NCI-H1105 (cell line): ENCODE results near the gene TMA16.
"Not testable (repeated sequence)": the region's sequence is repeated elsewhere in the genome, so short reads cannot be mapped to it uniquely, and the experiment has no call there.

ENCODE experiments used
- DNase-seq: peaks from one replicate; lab custom pipeline; 2025; lab: John Stamatoyannopoulos, UW

The TMA16 gene

DNA sequence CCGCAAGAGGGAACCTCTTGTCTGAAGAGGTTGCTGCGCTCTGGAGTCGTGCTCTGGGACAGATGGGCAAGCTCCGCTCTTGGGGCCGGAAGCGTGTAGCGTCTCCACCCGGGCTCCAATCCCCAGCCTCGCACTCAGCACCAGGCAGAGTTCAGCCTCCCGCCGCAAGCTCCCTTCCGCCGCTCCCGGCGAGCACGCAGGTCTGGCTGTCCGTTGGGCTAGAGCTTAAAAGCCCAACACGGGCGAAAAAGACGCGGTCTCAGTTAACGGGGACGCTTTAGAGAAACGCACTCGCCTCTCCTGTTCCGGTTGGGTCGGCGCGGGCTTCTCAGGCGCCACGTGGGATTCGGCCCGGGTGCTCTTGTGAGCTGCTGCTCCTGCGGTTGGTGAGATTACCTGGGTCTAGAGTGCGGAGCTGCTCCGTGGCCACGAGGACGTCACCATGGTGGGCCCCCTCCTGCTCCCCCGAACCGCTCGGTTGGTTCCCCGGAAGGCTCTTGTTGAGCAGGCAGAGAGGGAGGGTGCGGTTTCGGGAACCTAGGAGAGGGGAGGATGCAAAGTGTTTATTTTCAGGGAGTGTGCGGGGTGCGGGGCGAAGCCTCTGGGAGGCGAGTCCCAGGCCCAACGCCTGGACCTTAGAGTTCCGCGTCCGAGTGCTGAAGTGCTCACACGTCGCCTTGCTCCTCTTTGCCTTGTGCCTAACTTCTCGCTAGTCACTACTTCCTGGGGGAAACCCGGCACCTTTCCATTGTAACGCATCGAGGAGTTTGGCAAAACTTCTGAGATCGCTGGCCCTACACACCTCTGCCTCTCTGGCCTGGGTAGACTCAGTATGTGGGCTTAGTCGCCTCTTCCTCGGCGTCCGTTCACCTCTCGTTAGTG lies at the start of gene TMA16:
Gene TMA16, plus strand, starts transcription at position 331 of the 882 bp plus-strand sequence. Its CDS starts 112 bp downstream, at position 443.
- peak; percentile 77 for DNase-seq

DNA sequence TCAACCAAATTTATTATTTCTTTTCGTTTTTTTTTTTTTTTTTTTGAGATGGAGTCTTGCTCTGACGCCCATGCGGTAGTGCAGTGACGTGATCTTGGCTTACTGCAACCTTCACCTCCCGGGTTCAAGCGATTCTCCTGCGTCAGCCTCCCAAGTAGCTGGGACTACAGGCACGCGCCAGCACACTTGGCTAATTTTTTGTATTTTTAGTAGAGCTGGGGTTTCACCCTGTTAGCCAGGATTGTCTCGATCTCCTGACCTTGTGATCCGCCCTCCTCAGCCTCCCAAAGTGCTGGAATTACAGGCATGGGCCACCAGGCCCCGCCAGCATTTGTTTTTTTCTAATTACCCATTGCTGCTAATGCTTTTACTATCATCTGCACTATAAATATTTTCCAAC lies 47.5 kb upstream of the TMA16 start:
- DNase-seq, result not testable (repeated sequence)

DNA sequence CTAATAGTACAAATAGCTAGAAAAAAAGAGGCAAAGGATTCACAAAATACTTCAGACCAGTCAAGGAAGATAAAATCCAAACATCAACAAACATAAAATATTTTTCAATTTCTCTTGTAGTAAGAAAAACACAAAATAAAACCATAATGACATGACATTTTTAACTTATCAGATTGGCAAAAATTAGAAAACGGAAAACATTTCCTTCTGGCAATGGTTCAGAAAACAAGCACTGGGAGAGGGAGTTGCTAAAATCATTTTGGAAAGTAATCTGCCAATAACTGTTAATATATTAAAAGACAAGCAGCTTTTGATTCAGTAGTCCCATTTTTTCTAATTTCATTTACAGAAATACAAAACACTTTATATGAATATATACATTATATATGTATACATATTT lies 47.0 kb upstream of the TMA16 start:
- DNase-seq, result no peak

DNA sequence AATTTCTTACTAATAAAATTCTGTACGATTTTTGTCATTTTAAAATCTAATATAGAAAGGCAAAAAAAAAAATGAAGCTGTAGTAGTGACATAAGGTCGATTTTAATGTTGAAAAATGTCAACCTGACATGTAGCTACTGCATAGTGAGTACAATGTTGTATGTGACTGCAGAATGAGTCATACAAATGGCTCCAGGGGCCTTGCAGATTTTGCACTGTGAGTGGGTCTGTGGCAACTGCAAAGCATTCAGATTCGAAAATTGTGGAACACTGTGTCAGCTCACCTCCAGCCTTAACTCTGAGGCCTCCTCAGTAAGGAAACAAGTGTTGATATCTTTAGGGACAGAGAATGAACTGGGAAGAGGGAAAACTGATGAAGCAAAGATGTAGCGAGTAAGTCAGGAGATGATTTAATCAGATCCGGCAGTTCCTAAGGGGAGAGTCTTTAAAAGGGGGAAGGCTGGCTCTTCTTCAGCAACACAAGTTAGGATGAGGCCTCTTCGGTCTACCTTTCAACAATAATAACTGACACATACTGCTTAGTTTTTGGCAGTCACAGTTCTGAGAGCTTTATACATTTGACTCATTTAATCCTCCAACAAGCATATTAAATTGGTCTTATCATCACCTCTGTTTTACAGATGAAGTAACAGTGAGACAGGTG lies 45.8 kb upstream of the TMA16 start:
- no peak for DNase-seq

DNA sequence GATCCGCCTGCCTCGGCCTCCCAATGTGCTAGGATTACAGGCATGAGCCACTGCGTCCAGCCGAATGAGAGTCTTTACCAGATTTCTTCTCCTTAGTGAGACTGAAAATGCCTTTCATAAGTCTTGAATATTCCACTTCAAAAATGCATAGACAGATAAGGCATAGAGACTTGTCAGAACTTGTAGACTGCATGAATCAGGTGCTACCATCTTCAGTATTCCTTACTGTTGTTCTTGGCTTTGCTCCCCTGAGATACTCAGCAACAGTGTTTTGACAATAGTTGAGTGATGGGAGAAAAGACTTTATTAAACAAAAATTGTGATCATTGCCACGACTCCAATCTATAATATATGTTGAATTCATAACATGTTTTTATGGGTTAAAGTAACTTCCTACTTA lies 31.9 kb upstream of the TMA16 start:
- no peak for DNase-seq

DNA sequence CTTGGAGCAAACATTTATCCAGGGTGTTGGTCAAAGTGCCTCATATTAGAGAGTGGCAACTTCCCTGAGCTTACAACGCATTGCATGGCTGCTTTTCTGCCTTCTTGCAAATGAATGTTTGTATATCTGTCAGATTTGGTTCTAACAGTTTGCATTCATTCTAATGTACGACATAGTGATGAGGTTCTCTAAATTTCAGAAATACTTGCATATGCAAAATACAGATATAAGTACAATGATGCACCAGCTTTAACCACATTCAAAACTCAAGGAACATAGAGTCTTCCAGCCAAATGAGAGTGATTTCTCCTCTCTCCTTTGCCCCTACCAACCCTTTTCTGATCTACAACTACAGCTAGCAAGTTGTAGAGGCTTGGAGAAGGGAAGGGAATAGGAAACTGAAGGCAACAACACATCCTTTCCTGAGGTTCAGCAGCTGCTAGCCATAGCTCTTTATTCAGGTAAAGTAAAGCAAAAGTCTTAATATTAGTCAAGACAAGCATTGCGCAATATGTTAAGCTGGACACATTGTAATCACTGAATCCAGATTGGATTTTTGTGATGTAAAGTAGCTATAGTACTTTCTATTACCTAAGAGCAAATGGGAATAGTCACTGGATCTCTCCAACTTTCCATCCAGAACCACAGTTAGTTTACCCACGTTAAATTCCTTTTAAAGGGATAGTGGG lies 27.3 kb upstream of the TMA16 start:
- DNase-seq, result no peak

DNA sequence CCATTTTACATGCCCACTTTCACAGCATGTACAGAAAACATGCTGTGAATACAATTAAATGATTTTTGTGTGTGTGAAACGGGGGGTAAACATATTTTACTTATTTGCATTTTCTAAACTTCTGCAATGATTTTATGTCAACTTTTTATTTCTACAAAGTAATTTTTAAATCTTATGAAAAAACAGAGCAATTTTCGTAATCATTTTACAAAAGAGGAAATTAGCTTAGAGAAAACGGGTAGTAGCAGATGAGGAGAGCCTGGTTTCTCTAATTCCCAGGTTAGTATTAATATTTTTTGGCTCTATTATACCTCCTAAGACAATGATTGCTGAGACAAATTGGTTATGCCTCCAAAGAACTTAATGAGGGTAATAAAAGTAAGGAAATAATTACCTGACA lies 24.1 kb upstream of the TMA16 start:
- no peak for DNase-seq

DNA sequence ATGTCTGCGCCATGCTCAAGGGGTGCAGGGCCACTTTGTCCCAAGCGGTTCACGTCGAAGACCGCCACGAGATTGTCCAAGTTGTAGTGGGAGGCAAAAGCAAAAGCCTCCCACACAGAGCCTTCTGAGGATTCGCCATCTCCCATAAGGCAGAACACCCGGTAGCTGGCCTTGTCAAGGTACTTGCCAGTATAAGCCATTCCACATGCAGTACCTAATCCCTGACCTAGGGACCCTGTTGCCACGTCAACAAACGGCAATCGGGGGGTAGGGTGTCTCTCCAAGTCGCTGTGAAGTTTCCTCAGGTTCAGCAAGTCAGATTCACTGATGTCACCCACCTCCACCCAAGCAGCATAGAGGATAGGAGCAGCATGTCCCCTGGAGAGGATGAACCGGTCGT lies 21.4 kb upstream of the TMA16 start:
- DNase-seq, result no peak

DNA sequence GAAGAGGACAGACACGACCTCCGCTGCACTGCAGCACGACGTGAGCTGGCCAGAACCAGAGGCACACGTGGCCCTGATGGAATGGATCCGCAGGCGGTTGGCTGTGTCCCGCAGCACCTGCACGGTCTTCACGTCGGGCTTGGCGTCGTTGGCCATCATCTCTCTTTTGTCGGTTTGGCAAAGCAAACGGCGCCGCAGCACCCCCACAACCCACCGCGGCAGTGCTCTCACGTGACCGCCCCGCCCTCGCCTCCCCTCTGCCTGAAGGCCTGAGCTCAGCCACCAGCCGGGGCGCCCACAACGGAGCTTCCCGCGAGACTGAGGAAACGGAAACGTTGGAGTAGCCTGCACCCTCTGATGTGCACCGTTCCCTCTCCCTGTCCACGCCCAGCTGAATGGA lies 20.9 kb upstream of the TMA16 start, which contains the start of gene TKTL2:
Gene TKTL2, minus strand, starts transcription at position 179 of the 400 bp plus-strand sequence. Its CDS starts 20 bp downstream, at position 159.
- no peak for DNase-seq

DNA sequence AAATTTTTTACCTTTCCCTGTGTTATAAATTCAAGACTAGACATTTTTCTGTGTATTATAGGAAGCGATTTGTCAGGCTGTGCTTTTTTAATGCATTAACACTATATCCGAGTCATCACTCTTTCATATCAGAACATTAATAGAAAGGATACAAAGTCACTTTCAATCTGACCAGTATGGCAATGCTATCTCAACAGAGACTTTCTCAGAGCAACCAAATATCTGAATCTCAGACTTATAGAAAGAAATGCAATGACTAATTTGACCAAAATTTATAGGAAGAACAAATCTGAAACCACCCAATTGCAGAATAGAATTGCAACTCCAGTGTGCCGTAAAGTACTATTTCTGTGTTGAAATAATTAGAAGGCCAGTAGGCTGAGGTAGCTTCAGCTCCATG lies 20.5 kb upstream of the TMA16 start:
- DNase-seq, result no peak

DNA sequence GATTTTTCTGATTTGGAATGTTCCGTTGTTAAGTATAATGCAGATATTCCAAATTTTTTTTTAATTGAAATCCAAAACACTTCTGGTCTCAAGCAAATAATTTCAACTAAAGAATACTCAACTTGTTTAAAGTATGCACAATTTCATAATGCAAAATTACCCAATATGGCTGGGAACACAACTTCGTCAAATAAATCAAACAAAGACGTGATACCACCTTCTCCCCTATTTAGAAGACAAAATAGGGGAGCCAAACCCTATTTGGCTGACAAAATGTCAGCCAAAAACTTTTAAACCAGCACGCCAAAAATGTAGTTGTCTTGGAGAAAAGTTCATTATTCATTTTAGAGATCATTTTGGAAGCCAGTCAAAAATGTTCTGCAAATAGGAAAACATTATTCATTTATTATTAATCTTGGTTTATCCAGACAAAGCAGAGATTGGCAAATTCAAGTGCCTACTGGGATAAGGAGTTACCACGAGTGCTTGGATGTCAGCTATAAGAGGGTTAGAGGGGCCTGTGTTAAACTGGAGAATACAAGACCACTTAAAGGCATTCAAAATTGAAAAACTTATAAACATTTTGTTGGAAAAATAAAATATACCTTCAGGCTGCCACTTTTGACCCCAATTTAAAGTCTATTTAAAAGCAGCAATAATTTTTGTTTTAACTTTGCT lies 17.6 kb upstream of the TMA16 start:
- no peak for DNase-seq

DNA sequence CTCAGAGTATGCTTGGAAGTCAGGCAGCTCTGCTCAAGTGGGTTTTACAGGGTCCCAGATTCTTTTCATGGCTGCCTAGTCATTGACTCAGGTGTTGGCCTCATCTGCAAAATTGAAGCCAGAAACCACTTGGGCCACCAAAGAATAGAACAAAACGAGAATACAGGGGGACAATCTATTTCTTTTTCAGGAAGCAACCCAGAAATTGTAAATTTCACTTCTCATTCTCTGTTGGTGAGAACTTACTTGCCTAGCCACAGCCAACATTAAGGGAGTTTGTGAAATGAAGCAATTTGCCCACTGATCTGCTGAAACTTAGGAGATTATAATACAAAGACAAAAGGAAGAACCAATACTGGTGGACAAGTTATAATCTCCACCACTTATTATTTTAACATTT lies 12.3 kb upstream of the TMA16 start:
- no peak for DNase-seq

DNA sequence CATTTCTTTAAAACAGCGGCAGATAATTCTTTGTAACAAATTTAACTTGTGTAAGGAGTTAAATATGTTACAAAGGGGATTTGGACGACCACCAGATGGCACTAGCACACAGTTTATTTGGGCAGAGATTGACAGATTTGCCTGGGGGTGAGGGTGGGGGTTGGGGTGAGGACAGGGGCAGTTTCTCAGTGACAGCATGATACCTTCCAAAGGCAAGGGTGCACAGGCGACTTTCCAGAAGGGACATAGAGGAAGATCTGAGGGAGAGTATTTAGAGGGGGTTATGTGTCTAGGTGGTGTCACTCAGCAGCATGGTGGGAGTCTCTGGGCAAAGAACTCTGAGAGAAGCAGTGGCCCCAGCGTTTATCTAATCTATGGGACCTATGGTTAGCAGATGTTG lies 9.6 kb upstream of the TMA16 start:
- DNase-seq, result no peak

DNA sequence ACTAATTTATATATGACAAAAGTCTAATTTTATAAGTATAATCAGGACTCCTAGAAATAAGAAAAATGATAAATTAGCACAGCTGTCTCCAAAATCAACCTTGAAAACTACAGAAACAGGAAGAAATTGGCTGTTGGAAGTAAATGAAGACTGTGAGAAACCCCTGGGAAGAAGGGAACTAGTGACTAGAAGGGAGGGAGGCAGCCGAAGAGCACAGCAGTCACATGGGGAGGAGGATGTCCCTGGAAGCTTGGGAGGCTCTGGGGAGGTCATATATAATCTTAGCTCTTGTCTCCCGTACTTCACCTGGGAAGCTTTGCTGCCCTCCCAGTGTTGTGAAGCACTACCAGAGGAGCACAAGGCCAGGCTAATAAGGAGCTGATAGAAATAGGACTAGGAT lies 8.9 kb upstream of the TMA16 start:
- DNase-seq, result no peak

DNA sequence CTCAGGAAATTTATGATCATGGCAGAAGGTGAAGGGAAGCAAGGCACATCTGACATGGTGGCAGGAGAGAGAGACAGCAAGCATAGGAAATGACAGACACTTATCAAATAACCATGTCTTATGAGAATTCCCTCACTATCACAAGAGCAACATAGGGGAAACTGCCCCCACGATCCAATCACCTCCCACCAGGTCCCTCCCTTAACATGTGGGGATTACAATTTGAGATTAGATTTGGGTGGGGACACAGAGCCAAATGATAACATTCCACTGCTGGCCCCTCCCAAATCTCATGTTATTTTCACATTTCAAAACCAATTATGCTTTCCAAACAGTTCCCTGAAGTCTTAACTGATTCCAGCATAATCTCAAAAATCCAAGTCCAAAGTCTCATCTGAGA lies 8.2 kb upstream of the TMA16 start:
- no peak for DNase-seq

DNA sequence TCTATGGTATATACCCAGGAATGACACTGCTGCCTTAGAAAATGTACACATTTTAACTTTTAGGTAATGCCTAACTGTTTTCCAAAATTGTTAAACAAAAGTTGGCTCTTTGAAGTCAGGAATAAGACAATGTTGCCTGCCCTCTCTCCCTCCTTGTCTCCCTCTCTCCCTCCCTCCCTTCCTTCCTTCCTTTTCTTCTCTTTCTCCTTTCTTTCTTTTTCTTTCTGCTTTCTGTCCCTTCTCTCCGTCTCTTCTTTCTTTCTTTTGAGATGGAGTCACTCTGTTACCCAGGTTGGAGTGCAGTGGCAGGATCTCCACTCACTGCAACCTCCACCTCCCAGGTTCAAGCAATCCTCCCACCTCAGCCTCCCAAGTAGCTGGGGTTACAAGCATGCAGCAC lies 4.6 kb upstream of the TMA16 start:
- no peak for DNase-seq

DNA sequence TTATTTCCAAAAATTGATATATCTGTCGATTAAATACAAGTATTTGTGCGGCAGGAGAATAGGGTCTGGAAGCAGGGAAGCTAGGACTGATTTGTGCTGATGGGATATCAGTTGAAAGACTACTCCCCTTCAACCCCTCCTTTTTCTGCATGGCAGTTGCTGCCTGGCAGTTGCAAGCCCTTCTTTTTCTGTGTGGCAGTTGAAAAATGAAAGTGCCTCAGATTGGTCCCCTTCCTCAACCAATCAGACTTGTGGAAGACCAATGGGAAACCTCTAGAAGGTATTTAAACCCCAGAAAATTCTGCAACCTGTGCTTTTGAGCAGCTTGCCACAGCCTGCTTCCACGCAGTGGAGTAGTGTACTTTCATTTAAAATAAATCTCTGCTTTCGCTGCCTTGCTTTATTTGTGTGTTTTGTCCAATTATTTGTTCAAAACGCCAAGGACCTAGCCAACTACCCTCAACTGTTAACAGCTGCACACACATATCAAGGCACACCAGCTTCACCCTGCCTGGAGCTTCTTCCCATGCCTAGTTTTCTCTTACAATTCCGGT lies 1.5 kb upstream of the TMA16 start:
- DNase-seq, result no peak

DNA sequence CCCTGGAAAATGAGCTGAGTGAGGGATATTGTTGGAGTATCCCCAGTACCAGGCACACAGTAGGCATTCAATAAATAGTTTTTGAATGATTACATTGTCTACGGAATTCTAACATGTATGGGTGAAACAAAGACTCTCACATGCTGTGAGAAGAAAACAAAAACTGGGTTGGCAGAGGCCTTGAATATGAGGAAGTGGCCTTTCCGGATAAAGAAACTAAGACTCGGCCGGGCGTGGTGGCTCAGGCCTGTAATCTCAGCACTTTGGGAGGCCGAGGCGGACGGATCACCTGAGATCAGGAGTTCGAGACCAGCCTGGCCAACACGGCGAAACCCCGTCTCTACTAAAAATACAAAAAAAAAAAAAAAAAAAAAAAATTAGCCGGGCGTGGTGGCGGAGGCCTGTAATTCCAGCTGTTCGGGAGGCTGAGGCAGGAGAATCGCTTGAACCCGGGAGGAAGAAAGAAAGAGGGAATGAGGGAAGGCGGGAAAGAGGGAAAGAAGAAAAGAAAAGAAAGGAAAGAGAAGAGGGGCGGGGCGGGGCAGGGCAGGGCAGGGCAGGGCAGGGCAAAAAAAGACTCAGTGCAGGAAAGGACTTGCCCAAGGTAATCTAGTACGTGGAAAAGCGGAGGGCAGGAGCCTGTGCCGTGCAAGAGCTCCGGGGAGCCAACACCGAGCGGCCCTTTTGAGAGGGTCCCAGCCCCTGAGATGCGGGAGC lies 689 bp upstream of the TMA16 start:
- DNase-seq, result no peak

DNA sequence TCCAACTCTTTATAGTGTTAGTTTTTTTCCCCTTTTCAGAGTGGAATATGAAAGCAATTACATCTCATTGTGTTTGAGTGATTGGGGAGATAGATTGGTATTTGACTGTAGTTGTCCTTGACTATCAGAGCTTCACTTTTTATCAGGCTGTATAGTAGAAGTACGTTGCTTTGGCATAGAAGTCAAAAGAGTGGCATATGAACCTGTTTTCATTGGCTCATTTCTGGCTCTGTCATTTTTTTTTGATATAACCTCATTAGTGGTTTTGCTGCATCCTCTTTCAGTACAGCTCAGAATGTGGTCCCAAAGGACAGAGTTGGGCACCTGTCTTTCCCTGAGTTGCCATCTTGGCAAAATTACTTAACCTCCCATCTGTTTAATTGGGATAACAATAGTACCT lies 1.4 kb downstream of the TMA16 start:
- DNase-seq, result no peak

DNA sequence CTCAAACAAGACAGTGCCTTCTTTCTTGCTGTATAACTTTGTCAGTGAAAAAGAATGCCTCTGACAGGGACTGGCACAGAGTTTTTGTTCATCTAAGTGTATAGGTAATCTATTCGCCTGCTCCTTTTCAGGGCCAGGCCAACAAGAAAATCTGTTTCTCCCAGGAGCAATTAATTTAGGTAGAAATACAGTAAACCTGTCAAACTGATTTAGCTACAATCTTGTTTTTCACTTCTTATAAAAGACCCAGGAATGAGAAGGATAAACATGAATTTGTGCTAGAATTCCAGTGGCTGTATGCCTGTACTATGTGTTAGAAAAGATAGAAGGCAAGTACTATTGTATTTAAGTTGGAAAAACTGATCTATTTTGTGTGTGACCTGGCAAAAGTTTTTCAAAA lies 6.1 kb downstream of the TMA16 start:
- DNase-seq, result no peak

DNA sequence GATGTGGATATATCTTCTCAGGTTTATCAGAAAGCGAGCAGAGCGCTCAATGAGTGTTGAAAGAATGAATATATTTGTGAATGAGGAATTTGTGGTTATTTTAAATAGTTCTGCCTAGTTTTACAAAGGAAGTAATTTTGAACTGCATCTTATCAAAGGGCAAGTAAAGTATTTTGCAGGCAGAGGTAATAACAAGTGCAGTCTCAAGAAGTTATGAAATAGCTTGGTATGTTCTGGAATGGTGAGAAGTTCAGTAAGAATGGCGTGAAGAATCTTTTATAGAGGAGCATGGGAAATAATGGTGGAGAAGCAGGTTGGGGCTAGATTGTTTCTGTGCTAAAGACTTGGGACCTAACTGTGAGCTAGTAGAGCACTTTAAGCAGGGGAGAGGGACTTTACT lies 10.9 kb downstream of the TMA16 start:
- no peak for DNase-seq
